H9 (cell line): ENCODE data around the gene PARD3. TPM values are rescaled to one million over a fixed set of nuclear protein-coding genes. Genes with fewer than 3 reads are reported as not detected.
A peak's percentile ranks its signal among the peaks of the same experiment; 100 is the strongest.

Experiments
- DNase-seq: peaks from one replicate; pipeline ENCODE4 v3.0.0-alpha.2; 2017
- H2AFZ ChIP-seq: one replicate; pipeline ENCODE4 v1.6.1; 2013; ENCODE audit warnings: mild to moderate bottlenecking, low read length, control low read depth, moderate library complexity
- H2AK5ac ChIP-seq: 2 replicates; pipeline ENCODE4 v1.6.1; 2013; ENCODE audit warnings: low read length, control low read depth, mixed read lengths; ENCODE audit not compliant: insufficient read length
- H2BK120ac ChIP-seq: one replicate; pipeline ENCODE4 v1.6.1; 2013; ENCODE audit warnings: low read depth, mild to moderate bottlenecking, low read length, control low read depth, inconsistent platforms; ENCODE audit not compliant: poor library complexity, severe bottlenecking
- H2BK12ac ChIP-seq: 2 replicates; pipeline ENCODE4 v1.6.1; 2013; ENCODE audit warnings: low read length, control low read depth, mixed read lengths, low read depth; ENCODE audit not compliant: insufficient read length
- H2BK15ac ChIP-seq: 2 replicates; pipeline ENCODE4 v1.6.1; 2013; ENCODE audit warnings: low read depth, low read length, control low read depth
- H2BK20ac ChIP-seq: one replicate; pipeline ENCODE4 v1.6.1; 2013; ENCODE audit warnings: low read depth, mild to moderate bottlenecking, low read length, control low read depth, inconsistent platforms; ENCODE audit not compliant: poor library complexity, severe bottlenecking
- H2BK5ac ChIP-seq: 2 replicates; pipeline ENCODE4 v1.6.1; 2013; ENCODE audit warnings: low read length, control low read depth, mixed read lengths; ENCODE audit not compliant: insufficient read length
- H3K14ac ChIP-seq: 2 replicates; pipeline ENCODE4 v1.6.1; 2013; ENCODE audit warnings: low read length, control low read depth; ENCODE audit not compliant: insufficient read depth
- H3K18ac ChIP-seq: 2 replicates; pipeline ENCODE4 v1.6.1; 2013; ENCODE audit warnings: low read depth, mild to moderate bottlenecking, mixed read lengths, low read length, control low read depth; ENCODE audit not compliant: insufficient read length
- H3K23ac ChIP-seq: 2 replicates; pipeline ENCODE4 v1.6.1; 2013; ENCODE audit warnings: low read length, control low read depth, mixed read lengths, low read depth; ENCODE audit not compliant: insufficient read length
- H3K23me2 ChIP-seq: 2 replicates; pipeline ENCODE4 v1.6.1; 2013; ENCODE audit warnings: low read depth, mild to moderate bottlenecking, mixed read lengths, low read length, control low read depth; ENCODE audit not compliant: insufficient read length, poor library complexity, severe bottlenecking
- H3K27ac ChIP-seq: 2 replicates; pipeline ENCODE4 v1.5.1; 2013; ENCODE audit warnings: low read length, control low read depth, mixed read lengths, low read depth; ENCODE audit not compliant: insufficient read length
- H3K27me3 ChIP-seq: 2 replicates; pipeline ENCODE4 v1.6.1; 2013; ENCODE audit warnings: low read length, control low read depth, inconsistent platforms; ENCODE audit not compliant: insufficient read depth
- H3K4ac ChIP-seq: 2 replicates; pipeline ENCODE4 v1.6.1; 2013; ENCODE audit warnings: low read depth, mild to moderate bottlenecking, control low read depth, inconsistent platforms, low read length, moderate library complexity
- H3K4me1 ChIP-seq: 2 replicates; pipeline ENCODE4 v1.6.1; 2013; ENCODE audit warnings: low read length, control low read depth, inconsistent platforms; ENCODE audit not compliant: insufficient read depth
- H3K4me2 ChIP-seq: 2 replicates; pipeline ENCODE4 v1.6.1; 2013; ENCODE audit warnings: low read length, control low read depth, mixed read lengths; ENCODE audit not compliant: insufficient read length, insufficient read depth
- H3K56ac ChIP-seq: 2 replicates; pipeline ENCODE4 v1.6.1; 2013; ENCODE audit warnings: low read depth, mild to moderate bottlenecking, mixed read lengths, low read length, control low read depth; ENCODE audit not compliant: insufficient read length
- H3K79me1 ChIP-seq: 2 replicates; pipeline ENCODE4 v1.6.1; 2013; ENCODE audit warnings: low read depth, mild to moderate bottlenecking, moderate library complexity, low read length, control low read depth, inconsistent platforms; ENCODE audit not compliant: insufficient read depth, poor library complexity, severe bottlenecking
- H3K79me2 ChIP-seq: 2 replicates; pipeline ENCODE4 v1.6.1; 2013; ENCODE audit warnings: low read length, control low read depth, inconsistent platforms; ENCODE audit not compliant: insufficient read depth
- H3K9ac ChIP-seq: 2 replicates; pipeline ENCODE4 v1.6.1; 2013; ENCODE audit warnings: low read length, control low read depth, mixed read lengths; ENCODE audit not compliant: insufficient read length; ENCODE audit errors: extremely low read depth
- H3K9me3 ChIP-seq: one replicate; pipeline ENCODE4 v1.6.1; 2013; ENCODE audit warnings: low read depth, low read length, inconsistent platforms; ENCODE audit not compliant: control insufficient read depth
- H3T11ph ChIP-seq: one replicate; pipeline ENCODE4 v1.6.1; 2013; ENCODE audit warnings: mild to moderate bottlenecking, low read length, control low read depth, inconsistent platforms
- H4K20me1 ChIP-seq: one replicate; pipeline ENCODE4 v1.6.1; 2013; ENCODE audit not compliant: control insufficient read depth, insufficient read length, insufficient read depth
- H4K5ac ChIP-seq: 2 replicates; pipeline ENCODE4 v1.6.1; 2013; ENCODE audit warnings: low read depth, mild to moderate bottlenecking, mixed read lengths, low read length, control low read depth; ENCODE audit not compliant: insufficient read length
- H4K8ac ChIP-seq: replicated peaks from 2 replicates; pipeline ENCODE4 v1.6.1; 2013; ENCODE audit warnings: low read length, control low read depth, mixed read lengths, low read depth; ENCODE audit not compliant: insufficient read length
- H4K91ac ChIP-seq: 2 replicates; pipeline ENCODE4 v1.6.1; 2013; ENCODE audit warnings: low read depth, mild to moderate bottlenecking, moderate library complexity, mixed read lengths, low read length, control low read depth; ENCODE audit not compliant: insufficient read length
- H3K27ac Mint-ChIP-seq, 3 experiments: 2 replicates in 2 of 3; 3 replicates in 1 of 3; pipeline ENCODE4 v1.8.0; 2020 to 2021; ENCODE audit warnings: mixed read lengths in 3 of 3, mild to moderate bottlenecking in 1 of 3, moderate library complexity in 1 of 3
- H3K27me3 Mint-ChIP-seq: 2 replicates; pipeline ENCODE4 v1.8.0; 2021; ENCODE audit warnings: low read depth, mild to moderate bottlenecking, moderate library complexity, mixed read lengths
- H3K36me3 Mint-ChIP-seq, 3 experiments: 2 replicates in 2 of 3; 3 replicates in 1 of 3; pipeline ENCODE4 v1.8.0; 2020 to 2021; ENCODE audit warnings: low read depth in 3 of 3, mixed read lengths in 3 of 3; ENCODE audit not compliant: insufficient read depth in 1 of 3
- H3K4me1 Mint-ChIP-seq, 2 experiments: 2 replicates each; pipeline ENCODE4 v1.8.0; 2020; ENCODE audit warnings: mixed read lengths in 2 of 2
- H3K4me3 Mint-ChIP-seq, 2 experiments: 2 replicates in 1 of 2; 3 replicates in 1 of 2; pipeline ENCODE4 v1.8.0; 2020 to 2021; ENCODE audit warnings: mild to moderate bottlenecking in 2 of 2, mixed read lengths in 2 of 2, moderate library complexity in 1 of 2
- H3K9me3 Mint-ChIP-seq, 2 experiments: 2 replicates in 1 of 2; 3 replicates in 1 of 2; pipeline ENCODE4 v1.8.0; 2020; ENCODE audit warnings: mild to moderate bottlenecking in 2 of 2, mixed read lengths in 2 of 2, moderate library complexity in 1 of 2
- CTCF ChIP-seq: fragments of 200-600 bp; sonication (generic); conservative IDR thresholded peaks from 3 replicates; pipeline ENCODE4 v1.8.0; 2021; ENCODE audit warnings: antibody characterized with exemption, mild to moderate bottlenecking
- WGBS: extraction: QIAGEN DNeasy Blood & Tissue Kit; methylation state at CpG from one replicate; pipeline ENCODE4 v1.1.7; 2013; ENCODE audit warnings: missing lambda C conversion rate, low lambda C conversion rate, mixed read lengths; ENCODE audit not compliant: insufficient read length; ENCODE audit errors: extremely low coverage; 5-methylcytosine and 5-hydroxymethylcytosine counted together
- total RNA-seq: library from RNA; stranded (reverse); gene quantifications from 2 replicates; pipeline ENCODE4 v1.2.1, GENCODE V29; 2021

PARD3 gene
- total RNA-seq, 1 experiment from 2014 or later: 44.7 TPM

GRCh38 chr10:34570887-34571286 is 244.2 kb downstream of the PARD3 start:
- H4K91ac ChIP-seq: no peak overlapping the region
- peak overlapping the region in 1 of 3 experiments; percentile 80; a peak in 1 of 7 replicates for H3K27ac Mint-ChIP-seq
- DNase-seq: no peak
- H4K20me1 ChIP-seq: no peaks in the 10 kb centered on the region
- H3K79me1 ChIP-seq: peaks cover 4% of the 10 kb centered on the region
- no peaks in the 10 kb centered on the region for H3K9me3 Mint-ChIP-seq
- H3K27me3 Mint-ChIP-seq: no peaks in the 10 kb centered on the region
- no peak overlapping the region for H3K14ac ChIP-seq
- no peak overlapping the region for H2AK5ac ChIP-seq
- no peaks in the 10 kb centered on the region for H3K9me3 ChIP-seq
- no peak overlapping the region for H2BK12ac ChIP-seq
- H3K4me3 Mint-ChIP-seq: no peak overlapping the region
- no CpG with 5 or more reads among the region's 2 CpGs for WGBS
- no peak overlapping the region for H3K4ac ChIP-seq
- H2AFZ ChIP-seq: no peak overlapping the region
- H2BK5ac ChIP-seq: no peak overlapping the region
- H3K4me2 ChIP-seq: no peak overlapping the region
- H3K4me1 ChIP-seq: peaks cover 9% of the 10 kb centered on the region
- H3K18ac ChIP-seq: no peak overlapping the region
- TF ChIP-seq CTCF: no peak
- peaks cover 37 to 45% of the 10 kb centered on the region in 2 experiments for H3K4me1 Mint-ChIP-seq
- no peaks in the 10 kb centered on the region for H3K23me2 ChIP-seq
- H2BK20ac ChIP-seq: no peak overlapping the region
- no peaks in the 10 kb centered on the region for H3K36me3 Mint-ChIP-seq
- no peak overlapping the region for H3K23ac ChIP-seq
- H3K56ac ChIP-seq: no peak overlapping the region
- H3K9ac ChIP-seq: no peak overlapping the region
- no peak overlapping the region for H3K27ac ChIP-seq
- no peak overlapping the region for H4K5ac ChIP-seq
- no peaks in the 10 kb centered on the region; the same call in none of the 2 replicates for H3K79me2 ChIP-seq
- H3K27me3 ChIP-seq: no peaks in the 10 kb centered on the region
- H4K8ac ChIP-seq: no peak overlapping the region
- H2BK15ac ChIP-seq: no peak overlapping the region
- no peak overlapping the region for H2BK120ac ChIP-seq
- no peak overlapping the region for H3T11ph ChIP-seq
